Measurements from ENCODE around the gene KCNMA1.

- TF ChIP-seq YY1 (IDR thresholded peaks at IDR 0.05; ENCODE audit: low read depth) (no peak), CEBPB (IDR thresholded peaks at IDR 0.05) (0 out of 2 replicates have a peak, but pooled peaks have one; percentile 34), EP300 (IDR thresholded peaks at IDR 0.05; ENCODE audit: borderline replicate concordance) (no peak), TAF1 (IDR thresholded peaks at IDR 0.05; ENCODE audit: low read depth) (no peak), TEAD4 (IDR thresholded peaks at IDR 0.05) (no peak), MAX (IDR thresholded peaks at IDR 0.05) (no peak), USF1 (IDR thresholded peaks at IDR 0.05) (no peak), REST (IDR thresholded peaks at IDR 0.05; ENCODE audit: low read depth) (no peak)
These were observed 34.1 kb upstream of the KCNMA1 start for GRCh38 chr10:77671594-77672252.

Data from Ishikawa (cell line).